Psoas muscle (tissue), 8 donors: ENCODE measurements around the gene PCDH15. TPM values are rescaled to one million over a fixed set of nuclear protein-coding genes. Genes with fewer than 3 reads are reported as not detected.

Source experiments
- ATAC-seq, 4 donors: fragments of 200-7000 bp; cut with Tn5 transposase; one replicate each; pipeline ENCODE4 v1.9.1; 2020; ENCODE audit warnings: moderate library complexity in 3 of 4, mild to moderate bottlenecking in 2 of 4
- DNase-seq, 2 donors: peaks; one replicate each; pipeline ENCODE4 v3.0.0-alpha.2; 2020
- H3K27ac ChIP-seq: fragments of 200-600 bp; one replicate; pipeline ENCODE4 v1.8.0; 2022
- H3K27me3 ChIP-seq, 3 donors: fragments of 200-600 bp in 1 of 3; one replicate each; pipeline versions ENCODE4 v1.6.1 to v1.8.0; 2013 to 2022; ENCODE audit warnings: low read length in 2 of 3, mild to moderate bottlenecking in 2 of 3, moderate library complexity in 1 of 3; ENCODE audit not compliant: insufficient read depth in 3 of 3
- H3K36me3 ChIP-seq, 2 donors: fragments of 200-600 bp in 1 of 2; one replicate each; pipeline versions ENCODE4 v1.6.1 to v1.8.0; 2013 to 2022; ENCODE audit warnings: low read depth in 1 of 2, mild to moderate bottlenecking in 1 of 2, moderate library complexity in 1 of 2; ENCODE audit not compliant: insufficient read depth in 1 of 2
- H3K4me1 ChIP-seq: fragments of 200-600 bp; one replicate; pipeline ENCODE4 v1.8.0; 2022
- H3K4me3 ChIP-seq: fragments of 200-600 bp; one replicate; pipeline ENCODE4 v1.8.0; 2022; ENCODE audit warnings: mild to moderate bottlenecking
- H3K9me3 ChIP-seq: fragments of 200-600 bp; one replicate; pipeline ENCODE4 v1.8.0; 2022
- WGBS, 3 donors: extraction: QIAGEN DNeasy Blood & Tissue Kit; methylation state at CpG; one replicate each; pipeline versions ENCODE4 v1.1.6 to v1.1.7; 2013; 5-methylcytosine and 5-hydroxymethylcytosine counted together
- intact Hi-C, 2 donors: fragments of 100-400 bp; cut with DNase I; formaldehyde crosslinking; loops; one replicate each; pipeline versions ENCODE4 v1.11.0 to v1.14.2; 2022
- polyA plus RNA-seq, 3 donors: library from polyadenylated mRNA; stranded (reverse); fragments of 200-250 nt; gene quantifications; one replicate each; pipeline ENCODE4 v1.2.3, GENCODE V29; 2013
- total RNA-seq, 4 donors: library from RNA; stranded (reverse); fragmentation: NEBNext Ultra II Directional in 2 of 4; extraction: Animal tissue kit (Norgen Biotek cat#: 25700) in 2 of 4; gene quantifications; one replicate each; pipeline versions ENCODE4 v1.2.1 to v1.2.4, GENCODE V29; 2021 to 2023
- TF ChIP-seq, protein P1 (sequence below): fragments of 200-600 bp; IDR thresholded peaks from one replicate; pipeline ENCODE4 v1.8.0; 2022; ENCODE audit warnings: antibody characterized with exemption
- donor health status: healthy with polysubstance abuse.
- donor health status: DM: no; HTN: no; CAD: no; lungs with moderate emphysema.
- donor health status: Bipolar disorder and iron deficiency.
- donor health status: healthy.
- donor health status: DM: yes; HTN: yes; CAD: no.
- donor health status: DM: no; HTN: no; CAD: no.
- donor health status: DM: no; HTN: no; CAD: no.
- donor health status: DM: yes; HTN: yes; CAD: no.

PCDH15 gene
- total and polyA plus RNA-seq, 7 donors, result not detected

- intact Hi-C loops, result no loop called here
- no peak for DNase-seq
- Histone ChIP-seq H3K4me3 (no peak overlapping the region), H3K36me3 (no peaks in the 10 kb centered on the region), H3K27me3 (no peaks in the 10 kb centered on the region), H3K4me1 (no peaks in the 10 kb centered on the region), H3K27ac (no peak overlapping the region), H3K9me3 (no peaks in the 10 kb centered on the region)
- ATAC-seq, result no peak
- WGBS, 3 donors, result 52 to 59% (median 56%) methylated on average over 9 of the region's 9 CpGs
- TF ChIP-seq, protein P1, sequence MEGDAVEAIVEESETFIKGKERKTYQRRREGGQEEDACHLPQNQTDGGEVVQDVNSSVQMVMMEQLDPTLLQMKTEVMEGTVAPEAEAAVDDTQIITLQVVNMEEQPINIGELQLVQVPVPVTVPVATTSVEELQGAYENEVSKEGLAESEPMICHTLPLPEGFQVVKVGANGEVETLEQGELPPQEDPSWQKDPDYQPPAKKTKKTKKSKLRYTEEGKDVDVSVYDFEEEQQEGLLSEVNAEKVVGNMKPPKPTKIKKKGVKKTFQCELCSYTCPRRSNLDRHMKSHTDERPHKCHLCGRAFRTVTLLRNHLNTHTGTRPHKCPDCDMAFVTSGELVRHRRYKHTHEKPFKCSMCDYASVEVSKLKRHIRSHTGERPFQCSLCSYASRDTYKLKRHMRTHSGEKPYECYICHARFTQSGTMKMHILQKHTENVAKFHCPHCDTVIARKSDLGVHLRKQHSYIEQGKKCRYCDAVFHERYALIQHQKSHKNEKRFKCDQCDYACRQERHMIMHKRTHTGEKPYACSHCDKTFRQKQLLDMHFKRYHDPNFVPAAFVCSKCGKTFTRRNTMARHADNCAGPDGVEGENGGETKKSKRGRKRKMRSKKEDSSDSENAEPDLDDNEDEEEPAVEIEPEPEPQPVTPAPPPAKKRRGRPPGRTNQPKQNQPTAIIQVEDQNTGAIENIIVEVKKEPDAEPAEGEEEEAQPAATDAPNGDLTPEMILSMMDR, result no peak
Measured at GRCh38 chr10:54797636-54798321, 3.3 kb downstream of the PCDH15 start.

DNA sequence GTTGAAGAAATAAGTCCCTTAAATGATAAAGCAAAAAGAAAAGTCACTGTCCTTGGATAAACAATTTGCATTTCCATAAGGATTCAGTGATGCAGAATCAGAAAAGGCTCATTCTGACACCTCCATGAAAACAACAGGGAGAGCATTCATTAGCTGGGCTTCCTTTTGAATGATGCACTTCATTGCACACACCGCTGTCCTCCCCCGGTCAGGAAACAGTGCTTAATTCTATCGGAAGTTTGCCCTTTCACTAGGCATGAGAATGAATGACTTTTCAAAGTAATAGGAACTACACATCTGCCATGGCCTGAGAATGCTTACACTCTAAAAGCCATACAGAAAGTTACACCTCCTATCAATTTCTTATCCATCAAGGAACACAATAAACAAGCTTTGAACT is 4.2 kb downstream of the PCDH15 start:
- Histone ChIP-seq H3K9me3 (no peaks in the 10 kb centered on the region), H3K4me1 (no peaks in the 10 kb centered on the region), H3K36me3 (no peaks in the 10 kb centered on the region), H3K27ac (no peak overlapping the region), H3K4me3 (no peak overlapping the region), H3K27me3 (no peaks in the 10 kb centered on the region)
- TF ChIP-seq, protein P1, result no peak
- ATAC-seq, result no peak
- intact Hi-C loops, result no loop called here
- DNase-seq, result no peak
- 66 to 68% (median 66%) methylated on average over 3 of the region's 3 CpGs for WGBS, 3 donors

GRCh38 chr10:54776622-54777021 is 24.4 kb downstream of the PCDH15 start:
- DNase-seq (no peak), ATAC-seq (no peak)
- Histone ChIP-seq H3K36me3 (no peaks in the 10 kb centered on the region), H3K4me3 (no peak overlapping the region), H3K27me3 (no peaks in the 10 kb centered on the region), H3K4me1 (no peaks in the 10 kb centered on the region), H3K27ac (no peak overlapping the region), H3K9me3 (no peaks in the 10 kb centered on the region)
- TF ChIP-seq, protein P1, result no peak
- WGBS, 3 donors, result 89 to 90% (median 90%) methylated on average over 4 of the region's 4 CpGs
- intact Hi-C loops, result no loop called here

- Histone ChIP-seq H3K36me3 (no peaks in the 10 kb centered on the region), H3K27ac (no peak overlapping the region), H3K4me1 (no peaks in the 10 kb centered on the region), H3K4me3 (no peak overlapping the region), H3K9me3 (no peaks in the 10 kb centered on the region), H3K27me3 (no peaks in the 10 kb centered on the region)
- TF ChIP-seq, protein P1, result no peak
- DNase-seq, result no peak
- 71 to 74% (median 72%) methylated on average over 6 of the region's 6 CpGs for WGBS, 3 donors
- intact Hi-C loops, result no loop called here
- no peak for ATAC-seq
Measured at GRCh38 chr10:54772468-54773122, 28.4 kb downstream of the PCDH15 start.
